NOMO-1 treated with dmso at 0.1 percent for 144 hours (cell line): Measurements from ENCODE around the gene CLCNKA.
"Not testable (repeated sequence)": the region's sequence is repeated elsewhere in the genome, so short reads cannot be mapped to it uniquely, and the experiment has no call there.

Experiments
- DNase-seq: peaks from one replicate; lab custom pipeline; 2025; ENCODE audit not compliant: unreplicated experiment; lab: John Stamatoyannopoulos, UW

Gene CLCNKA

DNA sequence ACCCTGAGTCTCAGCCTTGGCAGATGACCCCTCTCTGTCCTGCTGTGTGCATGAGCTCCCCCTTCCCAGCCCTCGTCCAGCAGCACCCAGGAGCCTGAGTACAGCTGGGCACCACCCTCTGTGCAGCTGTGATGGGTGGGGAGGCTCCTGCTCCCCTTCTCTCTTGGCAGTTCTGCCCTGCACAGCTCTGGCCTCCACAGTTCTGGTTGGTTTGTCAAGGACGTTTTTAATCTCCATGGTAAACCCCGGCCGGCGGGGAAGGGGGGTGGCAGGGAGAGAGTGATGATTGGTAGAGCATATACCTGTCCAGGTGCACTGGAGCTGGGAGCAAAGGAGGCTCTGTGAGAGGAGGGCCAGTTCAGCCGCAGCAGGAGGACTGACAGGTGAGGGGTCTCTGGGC lies at the start of gene CLCNKA:
TSS of gene CLCNKA (plus strand) at position 356 of the 400 bp plus-strand sequence. CDS start 584 bp downstream, outside the sequence.
- DNase-seq = no peak

DNA sequence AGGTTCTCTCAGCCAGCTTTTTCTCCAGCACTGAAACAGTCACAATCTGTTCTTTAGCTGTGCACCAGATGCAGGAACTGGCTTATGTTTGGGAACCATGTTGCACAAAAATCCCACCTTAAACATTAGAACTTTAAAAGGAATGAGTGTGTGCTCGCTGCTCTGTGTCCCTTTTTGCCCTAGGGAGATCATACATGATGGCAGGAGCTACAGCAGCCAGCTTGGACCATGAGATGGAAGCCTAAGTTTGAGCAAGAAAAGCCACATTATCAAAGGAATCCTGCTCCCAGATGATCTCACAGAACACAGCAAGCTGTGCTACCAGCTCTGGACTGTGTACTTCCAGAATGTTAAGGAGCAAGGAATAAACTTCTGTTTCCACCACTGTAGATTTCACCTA lies 49.4 kb upstream of the CLCNKA start:
- DNase-seq = no peak

GRCh38 chr1:15973772-15974171 lies 48.1 kb upstream of the CLCNKA start:
- no peak for DNase-seq

DNA sequence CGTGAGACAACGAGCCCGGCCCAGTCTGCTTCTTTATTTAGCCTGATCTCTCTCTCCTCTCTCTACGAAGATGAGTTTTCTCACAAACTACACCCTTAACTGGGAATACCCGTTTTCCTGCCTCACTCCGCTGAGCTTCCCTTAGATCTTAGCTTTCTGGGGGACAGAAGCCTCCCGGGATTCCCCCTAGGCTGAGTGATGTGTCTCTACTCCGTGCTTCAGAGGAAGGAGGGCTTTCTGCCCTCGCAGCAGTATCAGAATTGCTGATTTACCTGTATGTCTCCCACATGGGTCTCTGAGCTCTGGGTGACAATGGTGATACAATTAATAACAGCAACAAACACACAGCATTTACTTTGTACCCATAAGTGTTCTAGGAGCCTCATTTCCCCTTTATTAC lies 47.0 kb upstream of the CLCNKA start:
- no peak for DNase-seq

GRCh38 chr1:15975358-15975804 lies 46.5 kb upstream of the CLCNKA start:
- peak; percentile 43 for DNase-seq

- peak; percentile 87 for DNase-seq
Measured at GRCh38 chr1:15975805-15976680, 45.8 kb upstream of the CLCNKA start, which contains the start of gene ZBTB17. TSS of gene ZBTB17 (minus strand) at chr1:15976101. CDS start at chr1:15948495, 27,606 bp downstream.

DNA sequence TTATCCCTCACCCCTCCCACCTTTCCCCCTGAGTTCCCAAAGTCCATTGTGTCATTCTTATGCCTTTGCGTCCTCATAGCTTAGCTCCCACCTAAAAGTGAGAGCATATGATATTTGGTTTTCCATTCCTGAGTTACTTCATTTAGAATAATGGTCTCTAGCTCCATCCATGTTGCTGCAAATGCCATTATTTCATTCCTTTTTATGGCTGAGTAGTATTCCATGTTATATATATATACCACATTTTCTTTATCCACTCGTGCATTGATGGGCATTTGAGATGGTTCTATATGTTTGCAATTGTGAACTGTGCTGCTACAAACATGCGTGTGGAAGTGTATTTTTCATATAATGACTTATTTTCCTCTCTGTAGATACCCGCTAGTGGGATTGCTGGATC lies 43.9 kb upstream of the CLCNKA start:
- DNase-seq = not testable (repeated sequence)

GRCh38 chr1:15981679-15982078 lies 40.2 kb upstream of the CLCNKA start:
- DNase-seq = no peak

GRCh38 chr1:15983275-15983674 lies 38.6 kb upstream of the CLCNKA start:
- DNase-seq = no peak

DNA sequence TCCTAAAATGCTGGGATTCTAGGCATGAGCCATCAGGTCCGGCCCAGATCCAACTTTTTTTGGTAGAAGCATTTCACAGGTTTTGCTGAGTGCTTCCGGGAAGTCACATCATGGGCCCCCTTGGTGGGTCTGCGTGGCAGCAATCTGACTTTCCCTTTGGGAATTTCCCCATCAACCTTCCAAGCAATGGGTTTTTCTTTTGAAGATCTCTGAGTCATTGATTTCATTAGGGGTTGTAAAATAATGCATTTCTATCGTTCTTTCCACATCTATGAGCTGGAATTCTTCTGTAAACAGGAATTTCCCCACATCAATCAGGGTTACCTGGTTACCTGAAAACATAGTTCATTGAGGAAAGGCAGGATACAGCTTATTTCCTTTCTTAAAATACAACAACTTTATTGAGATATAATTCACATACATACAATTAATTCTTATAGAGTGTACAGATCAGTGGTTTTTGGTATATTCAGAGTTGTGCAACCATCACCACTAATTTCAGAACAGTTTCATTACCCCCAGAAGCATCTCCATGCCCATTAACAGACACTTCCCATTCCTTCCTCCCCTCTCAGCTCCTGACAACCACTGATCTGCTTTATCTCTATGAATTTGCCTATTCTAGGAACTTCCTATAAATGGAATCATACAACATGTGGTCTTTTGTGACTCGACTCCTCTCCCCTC lies 36.1 kb upstream of the CLCNKA start:
- DNase-seq = peak; percentile 50

DNA sequence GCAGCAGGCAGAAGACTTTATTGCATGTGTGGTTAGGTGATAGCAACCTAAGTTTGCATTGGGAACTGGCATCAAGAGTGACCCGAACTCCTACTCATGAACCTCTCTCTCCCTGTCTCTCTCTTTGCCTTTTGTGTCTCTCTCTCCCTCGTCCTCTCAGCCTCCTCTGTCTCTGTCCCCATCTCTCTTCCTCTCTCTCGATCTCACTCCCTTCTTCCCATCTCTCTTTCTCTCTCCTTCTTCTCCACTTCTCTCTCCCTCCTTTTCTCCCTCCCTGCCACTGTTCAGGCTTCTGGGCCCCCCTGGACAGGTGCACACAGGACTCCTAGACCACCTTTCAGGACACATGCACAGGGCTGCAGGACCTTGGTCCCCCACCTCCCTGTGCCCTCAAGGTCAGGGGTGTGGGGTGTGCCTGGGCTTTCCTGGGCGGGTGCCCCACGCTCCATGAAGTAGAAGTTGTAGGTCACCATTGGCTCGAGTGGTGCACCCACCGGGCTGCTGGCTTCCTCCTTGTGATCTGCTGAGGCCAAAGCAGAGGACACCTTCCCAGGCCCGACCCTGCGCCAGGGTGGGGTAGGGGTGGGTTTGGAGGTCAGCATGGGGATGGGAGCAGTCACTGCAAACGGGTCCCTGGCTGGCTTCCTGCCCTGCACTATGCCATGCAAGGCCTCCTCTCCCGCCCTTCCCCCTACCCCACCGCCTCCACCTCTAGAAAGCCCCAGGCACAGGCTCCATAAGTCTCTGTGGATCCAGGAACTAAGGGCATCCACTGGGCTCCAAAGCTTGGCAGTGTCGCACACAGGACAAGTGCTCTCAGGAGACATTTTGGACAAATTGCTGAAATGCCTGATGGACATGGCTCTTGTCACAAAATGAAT lies 32.7 kb upstream of the CLCNKA start:
- no peak for DNase-seq

GRCh38 chr1:15989776-15990175 lies 32.1 kb upstream of the CLCNKA start:
- no peak for DNase-seq

- no peak for DNase-seq
Measured at GRCh38 chr1:15991427-15992186, 30.2 kb upstream of the CLCNKA start.

- DNase-seq = no peak
Measured at GRCh38 chr1:15992187-15992553, 29.7 kb upstream of the CLCNKA start.

DNA sequence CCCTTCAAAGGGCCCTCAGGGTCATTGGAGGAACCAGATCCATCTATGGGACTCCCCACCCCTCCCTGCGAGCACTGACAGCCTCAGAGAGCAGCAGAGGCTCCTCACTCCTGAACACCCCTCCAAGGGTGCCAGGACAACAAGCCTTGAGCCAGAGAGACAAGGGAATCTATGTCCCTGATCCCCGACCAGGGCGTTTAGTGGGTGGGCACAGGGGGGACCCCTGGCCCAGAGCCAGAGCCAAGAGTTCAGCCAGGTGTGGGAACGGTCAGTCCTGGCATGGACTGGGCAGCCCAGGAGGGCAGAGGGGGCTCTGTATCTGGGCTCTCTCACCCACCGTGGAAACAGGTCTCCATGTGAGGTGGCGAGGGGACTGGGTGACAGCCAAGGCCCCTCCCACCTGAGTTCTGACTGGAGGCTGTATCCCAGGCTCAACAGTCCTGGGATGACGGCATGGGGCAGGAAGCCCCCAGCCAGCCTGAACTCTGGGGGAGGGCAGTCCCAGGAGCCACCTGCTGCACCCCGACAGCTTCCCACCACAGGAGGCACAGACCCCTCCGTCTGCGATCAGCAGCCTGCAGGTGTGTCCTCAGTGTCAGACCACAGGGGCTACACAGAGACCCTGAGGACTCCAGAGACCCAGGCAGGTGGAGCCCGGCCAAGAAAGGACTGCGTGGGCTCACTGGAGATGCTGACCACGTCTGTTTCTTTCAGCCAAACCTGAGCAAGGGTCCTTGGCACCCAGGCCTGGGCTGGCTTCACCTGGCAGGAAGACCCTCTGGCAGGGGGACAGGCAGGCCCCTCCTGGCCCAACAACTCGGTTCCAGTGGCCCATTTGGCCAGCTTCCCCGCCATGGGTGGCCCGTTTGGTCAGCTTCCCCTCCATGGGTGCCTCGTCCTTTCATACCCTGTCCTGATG lies 29.0 kb upstream of the CLCNKA start:
- no peak for DNase-seq

DNA sequence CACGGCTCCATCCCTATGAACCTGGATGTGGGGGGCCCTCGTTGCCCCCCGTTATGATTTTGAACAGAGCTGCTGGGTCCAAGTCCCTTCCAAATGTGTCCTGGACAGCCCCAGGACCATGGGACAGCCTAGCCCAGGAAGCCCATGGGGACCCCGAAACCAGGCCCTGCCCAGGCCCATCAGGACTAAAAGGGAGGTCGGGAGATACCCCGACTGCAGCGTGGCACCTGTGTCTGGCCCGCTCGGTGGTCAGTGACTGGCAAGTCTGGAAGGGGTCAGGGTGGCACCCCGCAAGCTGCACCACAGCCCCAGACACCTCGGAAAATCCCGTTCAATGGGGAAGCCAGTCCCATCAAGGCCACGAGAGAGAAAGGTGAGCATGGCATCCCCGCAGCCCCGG lies 28.2 kb upstream of the CLCNKA start:
- DNase-seq = no peak

- DNase-seq = no peak
Measured at GRCh38 chr1:15994081-15994480, 27.8 kb upstream of the CLCNKA start.

DNA sequence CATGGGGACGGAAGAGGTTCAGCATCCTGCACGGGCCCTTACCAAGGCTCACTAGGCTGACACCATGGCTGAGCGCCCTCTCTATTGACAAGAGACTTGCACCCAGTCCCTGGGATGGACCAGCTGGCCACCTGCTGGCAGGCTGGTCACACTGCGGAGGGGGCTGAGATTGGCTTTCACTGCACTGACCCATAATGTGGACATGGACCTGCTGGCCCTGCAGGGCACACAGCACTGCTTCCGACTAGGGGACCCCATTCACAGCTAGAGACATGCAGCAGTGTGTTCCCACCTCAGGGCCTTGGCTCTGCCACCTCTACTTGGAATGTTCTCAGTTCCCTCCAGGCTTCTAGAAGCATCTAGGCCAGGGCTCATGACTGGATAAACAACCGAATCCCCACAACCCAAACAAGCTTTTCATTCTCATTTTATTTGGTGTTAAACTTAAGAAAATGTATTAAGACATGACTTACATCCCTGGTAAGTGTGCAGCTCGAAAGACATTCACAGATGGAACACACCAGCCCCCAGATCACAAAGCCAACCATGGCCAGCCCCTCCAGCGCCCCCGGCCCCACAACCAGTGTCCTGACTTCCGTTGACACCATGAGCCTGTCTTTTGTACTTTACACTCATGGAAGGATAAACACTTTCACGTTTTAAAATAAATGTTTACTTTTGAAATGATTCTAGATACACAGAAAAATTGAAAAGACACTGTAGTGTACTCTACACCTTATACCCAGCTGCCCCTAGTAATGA lies 27.1 kb upstream of the CLCNKA start:
- DNase-seq = no peak
